Measurements from ENCODE around the gene CRYZL1.

GRCh38 chr21:33664135-33664534, 22.6 kb upstream of the CRYZL1 start:
- TF ChIP-seq ZC3H10 (CRISPR knock-in tag; IDR thresholded peaks at IDR 0.05) (no peak), CREB5 (CRISPR knock-in tag; IDR thresholded peaks at IDR 0.05; ENCODE audit: low read depth) (no peak), CSRNP3 (CRISPR knock-in tag; IDR thresholded peaks at IDR 0.05) (no peak), PATZ1 (CRISPR knock-in tag; IDR thresholded peaks at IDR 0.05; ENCODE audit: borderline replicate concordance) (no peak), ZFP30 (CRISPR knock-in tag; IDR thresholded peaks at IDR 0.05) (no peak), OSR1 (CRISPR knock-in tag; IDR thresholded peaks at IDR 0.05) (no peak)
